ENCODE results near the gene TMEM271. TPM values are rescaled to one million over a fixed set of nuclear protein-coding genes. Genes with fewer than 3 reads are reported as not detected.

Gene TMEM271
- total and polyA plus RNA-seq, 10 of the 15 experiments (the other 5 are each of a cell fraction or from before 2014, with no cell fraction given) = not detected

GRCh38 chr4:575281-576141, 584 bp downstream of the TMEM271 start:
- ChIA-PET POLR2A (no interaction called here), SMC1A (ENCODE audit: uncharacterized antibody, unreplicated experiment) (no interaction called here), CTCF (no interaction called here), RAD21 (ENCODE audit: unreplicated experiment) (no interaction called here)
- H2AFZ ChIP-seq (ENCODE audit: control insufficient read depth, low read depth, low read length) = no peak overlapping the region
- intact Hi-C loops (cut with micrococcal nuclease; ENCODE audit: unreplicated experiment) (no loop called here), in situ Hi-C loops (cut with MboI) (no loop called here)
- H3K9ac ChIP-seq (ENCODE audit: control insufficient read depth, insufficient read depth, low read length) = no peak overlapping the region
- peaks cover 3% of the 10 kb centered on the region; the same call in 1 of the 3 replicates for H3K9me3 ChIP-seq (replicated peaks; ENCODE audit: control insufficient read depth, insufficient read depth, low read length)
- H3K4me3 ChIP-seq = no peak overlapping the region
- WGBS (ENCODE audit: insufficient coverage, insufficient replicate concordance, low lambda C conversion rate, missing lambda C conversion rate) = 48% methylated on average over 27 of the region's 127 CpGs
- H3K27ac ChIP-seq (ENCODE audit: control insufficient read depth, insufficient read depth) = no peak overlapping the region
- no peaks in the 10 kb centered on the region for H3K79me2 ChIP-seq (ENCODE audit: control insufficient read depth, insufficient read depth, low read length)
- no peaks in the 10 kb centered on the region for H3K36me3 ChIP-seq (ENCODE audit: control insufficient read depth in 2 of 2, insufficient read depth in 2 of 2, low read length in 1 of 2)
- no peaks in the 10 kb centered on the region for H4K20me1 ChIP-seq (ENCODE audit: control insufficient read depth, insufficient read depth)
- ATAC-seq (no peak), FAIRE-seq (no peak), DNase-seq (ENCODE audit: low read depth, low spot score) (no peak)
- no peak overlapping the region for H3K4me2 ChIP-seq (ENCODE audit: control insufficient read depth, insufficient read depth)
- BruUV-seq (replicated peaks) = no TSS peak
- no peaks in the 10 kb centered on the region for H3K4me1 ChIP-seq (ENCODE audit: control insufficient read depth, insufficient read depth, low read length)
- H3K27me3 ChIP-seq (replicated peaks in 1 of 2; ENCODE audit: control insufficient read depth in 2 of 2, insufficient read depth in 2 of 2, low read length in 1 of 2) = no peaks in the 10 kb centered on the region; a peak in 1 of 4 replicates
- TF ChIP-seq CHD1 (IDR thresholded peaks at IDR 0.05; ENCODE audit: low read depth, low read length) (no peak), ELK1 (IDR thresholded peaks at IDR 0.05; ENCODE audit: low read depth, low read length) (no peak), ZBTB4 (CRISPR knock-in tag; IDR thresholded peaks at IDR 0.05) (no peak), LARP7 (IDR thresholded peaks at IDR 0.05) (no peak), ZSCAN29 (IDR thresholded peaks at IDR 0.05) (no peak), ZBTB11 (CRISPR knock-in tag; IDR thresholded peaks at IDR 0.05) (no peak), ZNF207 (IDR thresholded peaks at IDR 0.05; ENCODE audit: borderline replicate concordance) (no peak), E2F4 (IDR thresholded peaks at IDR 0.05; ENCODE audit: low read depth, low read length) (no peak), NKRF (conservative IDR thresholded peaks at IDR 0.05) (no peak), SMARCA5 (IDR thresholded peaks at IDR 0.05) (no peak), SREBF1 (IDR thresholded peaks at IDR 0.05; ENCODE audit: low read length) (no peak), GATAD2B (conservative IDR thresholded peaks at IDR 0.05; ENCODE audit: low read depth) (no peak), CHD4 (IDR thresholded peaks at IDR 0.05) (no peak)
